MM.1S (cell line): ENCODE data around the gene AGPAT3.

Experiments used
- DNase-seq: peaks from one replicate; pipeline ENCODE4 v3.0.0-alpha.2; 2015
- H2AFZ ChIP-seq: fragments of 300-600 bp; sonication (generic); 2 replicates; pipeline ENCODE4 v1.6.0; 2016; ENCODE audit warnings: antibody characterized with exemption, low read length
- H3F3A ChIP-seq: fragments of 300-600 bp; sonication (generic); 2 replicates; pipeline ENCODE4 v1.6.1; 2016; ENCODE audit warnings: mild to moderate bottlenecking, antibody characterized with exemption, low read length, moderate library complexity, mixed read lengths; ENCODE audit not compliant: insufficient read depth
- H3K27ac ChIP-seq: fragments of 300-600 bp; sonication (generic); 2 replicates; pipeline ENCODE4 v1.5.1; 2016; ENCODE audit warnings: mild to moderate bottlenecking, low read length
- H3K27me3 ChIP-seq: fragments of 300-600 bp; sonication (generic); replicated peaks from 2 replicates; pipeline ENCODE4 v1.6.0; 2016; ENCODE audit warnings: low read length; ENCODE audit not compliant: insufficient read depth
- H3K36me3 ChIP-seq: fragments of 300-600 bp; sonication (generic); replicated peaks from 2 replicates; pipeline ENCODE4 v1.6.1; 2016; ENCODE audit warnings: mild to moderate bottlenecking, low read length, mixed read lengths; ENCODE audit not compliant: insufficient read depth
- H3K4me1 ChIP-seq: fragments of 300-600 bp; sonication (generic); 2 replicates; pipeline ENCODE4 v1.6.1; 2016; ENCODE audit warnings: low read length, mixed read lengths
- H3K4me2 ChIP-seq: fragments of 300-600 bp; sonication (generic); 2 replicates; pipeline ENCODE4 v1.6.0; 2016; ENCODE audit warnings: low read depth, low read length
- H3K4me3 ChIP-seq: fragments of 300-600 bp; sonication (generic); 2 replicates; pipeline ENCODE4 v1.5.1; 2016; ENCODE audit warnings: low read length, mixed read lengths
- H3K79me2 ChIP-seq: fragments of 300-600 bp; sonication (generic); 2 replicates; pipeline ENCODE4 v1.6.1; 2016; ENCODE audit warnings: mixed run types, low read length, mixed read lengths
- H3K9ac ChIP-seq: fragments of 300-600 bp; sonication (generic); 2 replicates; pipeline ENCODE4 v1.6.1; 2016; ENCODE audit warnings: low read length, mixed read lengths
- H3K9me2 ChIP-seq: fragments of 300-600 bp; sonication (generic); replicated peaks from 2 replicates; pipeline ENCODE4 v1.6.1; 2016; ENCODE audit warnings: mild to moderate bottlenecking, low read length, mixed read lengths; ENCODE audit not compliant: insufficient read depth
- H3K9me3 ChIP-seq: fragments of 300-600 bp; sonication (generic); replicated peaks from 2 replicates; pipeline ENCODE4 v1.6.1; 2016; ENCODE audit warnings: mild to moderate bottlenecking, low read length, mixed read lengths; ENCODE audit not compliant: insufficient read depth
- H4K20me1 ChIP-seq: fragments of 300-600 bp; sonication (generic); 2 replicates; pipeline ENCODE4 v1.6.1; 2016; ENCODE audit warnings: mild to moderate bottlenecking, low read length, moderate library complexity, mixed read lengths; ENCODE audit not compliant: insufficient read depth
- EZH2 ChIP-seq: fragments of 300-600 bp; sonication (generic); optimal IDR thresholded peaks from 2 replicates; pipeline ENCODE3; 2017; ENCODE audit warnings: low read depth, mild to moderate bottlenecking, antibody characterized with exemption, low read length, mixed read lengths
- EZH2phosphoT487 ChIP-seq: fragments of 300-600 bp; sonication (generic); IDR thresholded peaks from 2 replicates; pipeline ENCODE4 v1.6.1; 2018; ENCODE audit warnings: antibody characterized with exemption, low read length
- TF ChIP-seq, protein P1 (sequence below): fragments of 300-600 bp; sonication (generic); IDR thresholded peaks from 2 replicates; pipeline ENCODE4 v1.5.1; 2016; ENCODE audit warnings: antibody characterized with exemption, low read length, mixed read lengths

AGPAT3 gene

DNA sequence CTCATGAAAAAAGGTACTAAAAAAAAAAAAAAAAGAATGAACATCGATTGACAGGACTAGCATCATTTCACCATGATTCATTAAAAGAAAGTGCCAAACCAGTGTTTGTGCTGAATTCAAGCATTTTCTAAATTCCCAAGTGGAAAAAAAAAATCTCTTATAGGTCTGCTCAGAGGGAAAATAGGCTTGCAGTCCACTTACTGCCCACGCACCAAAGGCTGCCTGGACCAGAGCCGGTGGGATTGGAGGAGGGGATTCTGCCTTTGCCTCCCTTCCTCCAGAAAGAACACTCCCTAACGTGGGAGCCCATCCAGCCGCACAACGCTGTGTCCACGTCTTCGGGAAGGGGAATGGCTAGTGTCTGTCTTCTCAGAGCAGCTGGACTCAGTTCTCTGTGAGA lies 141.6 kb downstream of the AGPAT3 start:
- H3K4me1 ChIP-seq, result peaks cover 4% of the 10 kb centered on the region; the same call in 1 of the 2 replicates
- no peak overlapping the region for H3K4me3 ChIP-seq
- H3K9me2 ChIP-seq, result no peaks in the 10 kb centered on the region
- no peak for TF ChIP-seq EZH2phosphoT487
- TF ChIP-seq EZH2, result no peak
- TF ChIP-seq, protein P1, sequence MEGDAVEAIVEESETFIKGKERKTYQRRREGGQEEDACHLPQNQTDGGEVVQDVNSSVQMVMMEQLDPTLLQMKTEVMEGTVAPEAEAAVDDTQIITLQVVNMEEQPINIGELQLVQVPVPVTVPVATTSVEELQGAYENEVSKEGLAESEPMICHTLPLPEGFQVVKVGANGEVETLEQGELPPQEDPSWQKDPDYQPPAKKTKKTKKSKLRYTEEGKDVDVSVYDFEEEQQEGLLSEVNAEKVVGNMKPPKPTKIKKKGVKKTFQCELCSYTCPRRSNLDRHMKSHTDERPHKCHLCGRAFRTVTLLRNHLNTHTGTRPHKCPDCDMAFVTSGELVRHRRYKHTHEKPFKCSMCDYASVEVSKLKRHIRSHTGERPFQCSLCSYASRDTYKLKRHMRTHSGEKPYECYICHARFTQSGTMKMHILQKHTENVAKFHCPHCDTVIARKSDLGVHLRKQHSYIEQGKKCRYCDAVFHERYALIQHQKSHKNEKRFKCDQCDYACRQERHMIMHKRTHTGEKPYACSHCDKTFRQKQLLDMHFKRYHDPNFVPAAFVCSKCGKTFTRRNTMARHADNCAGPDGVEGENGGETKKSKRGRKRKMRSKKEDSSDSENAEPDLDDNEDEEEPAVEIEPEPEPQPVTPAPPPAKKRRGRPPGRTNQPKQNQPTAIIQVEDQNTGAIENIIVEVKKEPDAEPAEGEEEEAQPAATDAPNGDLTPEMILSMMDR, result no peak
- H3K9me3 ChIP-seq, result no peaks in the 10 kb centered on the region
- DNase-seq, result no peak
- no peak overlapping the region for H3K9ac ChIP-seq
- H4K20me1 ChIP-seq, result no peaks in the 10 kb centered on the region
- H3K27me3 ChIP-seq, result no peaks in the 10 kb centered on the region
- H3F3A ChIP-seq, result no peaks in the 10 kb centered on the region
- H3K79me2 ChIP-seq, result peaks cover 7% of the 10 kb centered on the region
- H3K36me3 ChIP-seq, result no peaks in the 10 kb centered on the region
- no peak overlapping the region for H3K4me2 ChIP-seq
- no peak overlapping the region for H3K27ac ChIP-seq
- H2AFZ ChIP-seq, result no peak overlapping the region

DNA sequence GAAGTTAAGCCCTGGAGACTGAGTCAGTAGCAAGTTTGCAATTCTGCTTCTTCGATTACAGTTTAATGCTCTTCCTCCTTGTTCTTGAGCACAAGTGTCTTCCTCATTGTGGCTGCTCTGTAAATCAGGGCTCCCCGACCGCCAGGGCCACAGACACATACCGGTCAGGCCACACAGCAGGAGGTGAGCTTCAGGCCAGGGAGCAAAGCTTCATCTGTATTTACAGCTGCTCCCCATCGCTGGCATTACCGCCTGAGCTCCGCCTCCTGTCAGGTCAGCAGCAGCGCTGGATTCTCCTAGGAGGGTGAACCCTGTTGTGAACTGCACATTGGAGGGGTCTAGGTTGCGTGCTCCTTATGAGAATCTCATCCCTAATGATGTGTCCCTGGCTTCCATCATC lies 145.4 kb downstream of the AGPAT3 start:
- Histone ChIP-seq H3K79me2 (peaks cover 39% of the 10 kb centered on the region), H3K27ac (no peak overlapping the region), H2AFZ (no peak overlapping the region)

DNA sequence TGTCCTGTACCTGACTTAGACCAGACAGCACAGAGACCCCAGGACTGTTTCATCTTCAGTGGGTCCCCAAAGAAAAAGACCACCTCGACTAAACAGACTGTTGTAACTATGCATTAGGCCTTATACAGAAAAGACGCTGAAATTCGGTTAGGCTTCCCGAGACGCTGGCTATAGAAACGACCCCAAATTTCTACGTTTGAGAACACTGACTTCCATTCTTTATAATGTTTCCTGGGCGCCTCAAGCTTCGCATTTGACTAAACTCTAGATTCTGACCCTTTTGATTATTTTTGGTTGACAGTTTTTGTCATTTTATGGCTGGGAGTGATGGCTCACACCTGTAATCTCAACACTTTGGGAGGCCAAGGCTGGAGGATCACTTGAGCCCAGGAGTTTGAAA lies 146.1 kb downstream of the AGPAT3 start:
- peaks cover 24% of the 10 kb centered on the region for H3K4me1 ChIP-seq
- H3K27ac ChIP-seq, result no peak overlapping the region
- H3K4me3 ChIP-seq, result peak overlapping the region; percentile 76
- peaks cover 45% of the 10 kb centered on the region for H3K79me2 ChIP-seq
- TF ChIP-seq EZH2phosphoT487 (no peak), EZH2 (no peak)
- TF ChIP-seq, protein P1, result no peak
- H3F3A ChIP-seq, result peaks cover 25% of the 10 kb centered on the region
- H3K9me3 ChIP-seq, result no peaks in the 10 kb centered on the region
- H3K27me3 ChIP-seq, result no peaks in the 10 kb centered on the region
- H3K4me2 ChIP-seq, result peak overlapping the region; percentile 62
- DNase-seq, result no peak
- H4K20me1 ChIP-seq, result peaks cover 30% of the 10 kb centered on the region
- no peaks in the 10 kb centered on the region for H3K36me3 ChIP-seq
- H2AFZ ChIP-seq, result no peak overlapping the region
- H3K9me2 ChIP-seq, result no peaks in the 10 kb centered on the region
- H3K9ac ChIP-seq, result peak overlapping the region; percentile 78; the same call in 1 of the 2 replicates

More for the DNA sequence above, 145.4 kb downstream of the AGPAT3 start:
- peaks cover 21% of the 10 kb centered on the region for H3F3A ChIP-seq
- H3K4me2 ChIP-seq, result no peak overlapping the region
- TF ChIP-seq EZH2phosphoT487 (no peak), EZH2 (no peak)
- TF ChIP-seq, protein P1, result no peak
- H3K9ac ChIP-seq, result no peak overlapping the region
- no peaks in the 10 kb centered on the region for H3K27me3 ChIP-seq
- no peak for DNase-seq
- peaks cover 20% of the 10 kb centered on the region for H3K4me1 ChIP-seq
- no peaks in the 10 kb centered on the region for H3K36me3 ChIP-seq
- H4K20me1 ChIP-seq, result peaks cover 24% of the 10 kb centered on the region
- no peaks in the 10 kb centered on the region for H3K9me3 ChIP-seq
- H3K9me2 ChIP-seq, result no peaks in the 10 kb centered on the region
- no peak overlapping the region for H3K4me3 ChIP-seq
